ENCODE measurements around the gene TRAF2.

Gene TRAF2

DNA sequence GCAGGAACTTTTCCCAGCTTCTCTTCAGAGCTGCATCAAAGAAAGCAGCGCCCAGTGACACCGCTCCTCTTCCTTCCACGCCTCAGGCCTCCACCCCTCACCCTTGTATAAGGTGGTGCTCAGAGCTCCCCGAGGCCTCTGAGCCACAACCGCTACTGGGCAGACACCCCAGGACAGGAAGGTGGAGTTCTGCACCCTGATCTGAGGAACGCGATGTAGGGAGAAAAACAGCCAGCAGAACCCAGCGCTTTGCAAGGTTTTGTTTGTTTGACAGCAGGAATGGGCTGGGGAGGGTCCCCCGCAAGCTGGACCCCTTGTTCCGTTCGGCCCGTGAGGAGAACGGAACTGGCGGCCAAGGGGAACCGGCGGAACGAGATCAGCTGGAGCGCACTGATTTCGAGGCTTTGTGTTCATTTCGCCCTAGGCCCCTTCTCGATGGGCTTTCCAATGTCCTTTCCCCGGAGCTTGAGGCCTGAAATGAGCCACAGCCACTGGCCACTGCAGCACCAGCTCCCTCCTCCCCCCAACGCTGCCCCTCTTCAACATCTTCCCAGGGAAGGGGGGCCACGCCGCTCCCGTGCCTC lies 24.4 kb upstream of the TRAF2 start:
- TF ChIP-seq OSR1 (CRISPR knock-in tag; IDR thresholded peaks at IDR 0.05) (no peak), ESRRG (CRISPR knock-in tag; IDR thresholded peaks at IDR 0.05) (no peak), SNAI2 (CRISPR knock-in tag; IDR thresholded peaks at IDR 0.05) (no peak), GLIS3 (CRISPR knock-in tag; IDR thresholded peaks at IDR 0.05) (no peak), ZFP3 (CRISPR knock-in tag; IDR thresholded peaks at IDR 0.05) (no peak), TCF4 (CRISPR knock-in tag; IDR thresholded peaks at IDR 0.05; ENCODE audit: borderline replicate concordance) (no peak), ZC3H10 (CRISPR knock-in tag; IDR thresholded peaks at IDR 0.05) (no peak), ARNTL (CRISPR knock-in tag; IDR thresholded peaks at IDR 0.05; ENCODE audit: borderline replicate concordance, low read depth) (no peak), POU6F1 (CRISPR knock-in tag; IDR thresholded peaks at IDR 0.05; ENCODE audit: borderline replicate concordance, low read depth) (no peak), ZNF8 (CRISPR knock-in tag; IDR thresholded peaks at IDR 0.05) (no peak), BACH2 (CRISPR knock-in tag; IDR thresholded peaks at IDR 0.05; ENCODE audit: borderline replicate concordance) (no peak), PPARA (CRISPR knock-in tag; IDR thresholded peaks at IDR 0.05; ENCODE audit: borderline replicate concordance) (no peak), ZFP30 (CRISPR knock-in tag; IDR thresholded peaks at IDR 0.05) (no peak), ZNF565 (CRISPR knock-in tag; conservative IDR thresholded peaks at IDR 0.05; ENCODE audit: low read depth) (no peak), ISL1 (CRISPR knock-in tag; IDR thresholded peaks at IDR 0.05) (no peak), RARB (CRISPR knock-in tag; IDR thresholded peaks at IDR 0.05) (no peak), ZNF70 (CRISPR knock-in tag; IDR thresholded peaks at IDR 0.05) (no peak)
- TF ChIP-seq, protein P1, sequence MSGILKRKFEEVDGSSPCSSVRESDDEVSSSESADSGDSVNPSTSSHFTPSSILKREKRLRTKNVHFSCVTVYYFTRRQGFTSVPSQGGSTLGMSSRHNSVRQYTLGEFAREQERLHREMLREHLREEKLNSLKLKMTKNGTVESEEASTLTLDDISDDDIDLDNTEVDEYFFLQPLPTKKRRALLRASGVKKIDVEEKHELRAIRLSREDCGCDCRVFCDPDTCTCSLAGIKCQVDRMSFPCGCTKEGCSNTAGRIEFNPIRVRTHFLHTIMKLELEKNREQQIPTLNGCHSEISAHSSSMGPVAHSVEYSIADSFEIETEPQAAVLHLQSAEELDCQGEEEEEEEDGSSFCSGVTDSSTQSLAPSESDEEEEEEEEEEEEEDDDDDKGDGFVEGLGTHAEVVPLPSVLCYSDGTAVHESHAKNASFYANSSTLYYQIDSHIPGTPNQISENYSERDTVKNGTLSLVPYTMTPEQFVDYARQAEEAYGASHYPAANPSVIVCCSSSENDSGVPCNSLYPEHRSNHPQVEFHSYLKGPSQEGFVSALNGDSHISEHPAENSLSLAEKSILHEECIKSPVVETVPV (CRISPR knock-in tag; IDR thresholded peaks at IDR 0.05): no peak
- TF ChIP-seq, protein P2, sequence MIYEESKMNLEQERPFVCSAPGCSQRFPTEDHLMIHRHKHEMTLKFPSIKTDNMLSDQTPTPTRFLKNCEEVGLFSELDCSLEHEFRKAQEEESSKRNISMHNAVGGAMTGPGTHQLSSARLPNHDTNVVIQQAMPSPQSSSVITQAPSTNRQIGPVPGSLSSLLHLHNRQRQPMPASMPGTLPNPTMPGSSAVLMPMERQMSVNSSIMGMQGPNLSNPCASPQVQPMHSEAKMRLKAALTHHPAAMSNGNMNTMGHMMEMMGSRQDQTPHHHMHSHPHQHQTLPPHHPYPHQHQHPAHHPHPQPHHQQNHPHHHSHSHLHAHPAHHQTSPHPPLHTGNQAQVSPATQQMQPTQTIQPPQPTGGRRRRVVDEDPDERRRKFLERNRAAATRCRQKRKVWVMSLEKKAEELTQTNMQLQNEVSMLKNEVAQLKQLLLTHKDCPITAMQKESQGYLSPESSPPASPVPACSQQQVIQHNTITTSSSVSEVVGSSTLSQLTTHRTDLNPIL (CRISPR knock-in tag; IDR thresholded peaks at IDR 0.05; ENCODE audit: low read depth): no peak
- TF ChIP-seq, protein P3, sequence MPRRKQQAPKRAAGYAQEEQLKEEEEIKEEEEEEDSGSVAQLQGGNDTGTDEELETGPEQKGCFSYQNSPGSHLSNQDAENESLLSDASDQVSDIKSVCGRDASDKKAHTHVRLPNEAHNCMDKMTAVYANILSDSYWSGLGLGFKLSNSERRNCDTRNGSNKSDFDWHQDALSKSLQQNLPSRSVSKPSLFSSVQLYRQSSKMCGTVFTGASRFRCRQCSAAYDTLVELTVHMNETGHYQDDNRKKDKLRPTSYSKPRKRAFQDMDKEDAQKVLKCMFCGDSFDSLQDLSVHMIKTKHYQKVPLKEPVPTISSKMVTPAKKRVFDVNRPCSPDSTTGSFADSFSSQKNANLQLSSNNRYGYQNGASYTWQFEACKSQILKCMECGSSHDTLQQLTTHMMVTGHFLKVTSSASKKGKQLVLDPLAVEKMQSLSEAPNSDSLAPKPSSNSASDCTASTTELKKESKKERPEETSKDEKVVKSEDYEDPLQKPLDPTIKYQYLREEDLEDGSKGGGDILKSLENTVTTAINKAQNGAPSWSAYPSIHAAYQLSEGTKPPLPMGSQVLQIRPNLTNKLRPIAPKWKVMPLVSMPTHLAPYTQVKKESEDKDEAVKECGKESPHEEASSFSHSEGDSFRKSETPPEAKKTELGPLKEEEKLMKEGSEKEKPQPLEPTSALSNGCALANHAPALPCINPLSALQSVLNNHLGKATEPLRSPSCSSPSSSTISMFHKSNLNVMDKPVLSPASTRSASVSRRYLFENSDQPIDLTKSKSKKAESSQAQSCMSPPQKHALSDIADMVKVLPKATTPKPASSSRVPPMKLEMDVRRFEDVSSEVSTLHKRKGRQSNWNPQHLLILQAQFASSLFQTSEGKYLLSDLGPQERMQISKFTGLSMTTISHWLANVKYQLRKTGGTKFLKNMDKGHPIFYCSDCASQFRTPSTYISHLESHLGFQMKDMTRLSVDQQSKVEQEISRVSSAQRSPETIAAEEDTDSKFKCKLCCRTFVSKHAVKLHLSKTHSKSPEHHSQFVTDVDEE (CRISPR knock-in tag; IDR thresholded peaks at IDR 0.05): no peak

DNA sequence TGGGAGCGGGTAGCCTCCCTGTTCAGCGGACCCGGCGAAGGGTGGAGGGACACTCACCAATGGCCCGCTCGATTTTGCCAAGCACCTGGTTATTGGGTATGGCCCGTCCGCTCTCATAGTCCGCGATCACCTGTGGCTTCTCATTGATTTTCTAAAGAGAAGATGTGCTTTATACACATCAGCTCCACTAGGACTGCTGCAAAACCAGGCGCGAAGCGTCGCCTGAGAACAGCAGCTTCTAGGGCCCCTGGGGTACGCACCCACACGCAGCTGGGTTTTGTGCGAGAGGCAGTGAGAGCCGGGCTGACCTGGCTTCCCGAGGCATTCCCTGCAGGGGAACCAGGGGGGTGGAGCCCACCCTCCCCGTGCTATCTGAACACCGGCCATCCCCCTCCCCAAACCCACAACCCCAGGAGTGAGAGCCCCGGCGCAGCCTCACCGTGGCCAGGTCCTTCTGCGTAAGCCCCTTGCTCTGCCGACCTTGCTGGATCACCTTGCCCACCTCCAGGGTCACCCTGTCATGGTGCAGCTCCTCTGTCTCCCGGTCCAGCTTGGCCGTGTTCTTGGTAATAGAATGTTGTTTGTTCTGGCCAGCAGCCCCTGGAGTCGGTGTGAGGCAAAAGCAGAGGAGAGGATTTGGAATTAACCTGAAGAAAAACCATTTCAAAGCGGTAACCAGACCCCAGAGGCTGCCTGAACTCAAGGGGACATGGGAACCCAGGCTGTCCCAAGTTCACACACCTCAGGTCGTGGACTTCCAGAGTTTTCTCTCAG lies 23.3 kb upstream of the TRAF2 start:
- no peak for TF ChIP-seq CSDC2 (CRISPR knock-in tag; IDR thresholded peaks at IDR 0.05)
- no peak for ATAC-seq

More for the DNA sequence above, 24.4 kb upstream of the TRAF2 start:
- no peak for ATAC-seq

DNA sequence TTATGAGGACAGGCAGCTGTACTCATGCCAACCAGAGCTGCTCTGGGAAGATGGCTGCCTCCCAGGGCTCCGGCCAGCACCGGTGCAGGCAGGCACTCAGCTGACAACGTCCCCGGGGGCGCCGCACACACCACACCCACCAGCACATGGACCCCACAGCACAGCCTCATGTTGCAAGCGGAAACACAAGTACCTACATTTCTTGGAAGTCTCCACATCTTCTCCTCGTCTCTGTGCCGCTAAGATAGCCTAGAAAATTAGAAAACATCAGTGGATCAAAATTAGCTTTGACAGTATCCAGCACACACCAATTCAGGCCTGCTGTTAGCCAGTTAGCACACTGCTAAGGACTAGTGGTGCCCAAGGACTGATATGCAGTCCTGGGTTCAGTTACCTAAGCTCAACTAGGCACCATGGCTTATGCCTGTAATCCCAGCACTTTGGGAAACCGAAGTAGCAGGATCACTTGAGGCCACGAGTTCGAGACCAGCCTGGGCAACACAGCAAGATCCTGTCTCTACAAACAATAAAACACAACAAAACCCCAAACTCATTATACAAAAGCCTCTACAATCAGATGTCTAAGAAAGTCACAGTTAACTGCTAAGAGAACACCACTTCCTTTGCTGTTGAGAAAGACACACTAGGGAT lies 22.6 kb upstream of the TRAF2 start:
- TF ChIP-seq PATZ1 (CRISPR knock-in tag; IDR thresholded peaks at IDR 0.05; ENCODE audit: borderline replicate concordance) (no peak), RARB (CRISPR knock-in tag; IDR thresholded peaks at IDR 0.05) (no peak), TOX (CRISPR knock-in tag; IDR thresholded peaks at IDR 0.05; ENCODE audit: borderline replicate concordance) (no peak), ISL1 (CRISPR knock-in tag; IDR thresholded peaks at IDR 0.05) (no peak)
- TF ChIP-seq, protein P1 (CRISPR knock-in tag; IDR thresholded peaks at IDR 0.05): no peak
- TF ChIP-seq, protein P3 (CRISPR knock-in tag; IDR thresholded peaks at IDR 0.05): no peak
- ATAC-seq: no peak
